HG03095 (cell line): Measurements from ENCODE around the gene RND2.

Experiments used
- ATAC-seq: cut with Tn5 transposase; IDR thresholded peaks from one replicate; pipeline ENCODE4 v1.9.1; 2021; ENCODE audit warnings: moderate library complexity; ENCODE audit not compliant: unreplicated experiment

The RND2 gene

GRCh38 chr17:43003542-43004172 lies 21.4 kb upstream of the RND2 start:
- ATAC-seq = no peak

GRCh38 chr17:43006639-43007551 lies 18.1 kb upstream of the RND2 start, which contains the start of gene IFI35:
Gene IFI35, plus strand, starts transcription at chr17:43006784. Its CDS starts 164 bp downstream, at chr17:43006948.
- ATAC-seq = peak; percentile 82

GRCh38 chr17:43010667-43011308 lies 14.2 kb upstream of the RND2 start:
- ATAC-seq = no peak

- no peak for ATAC-seq
Measured at GRCh38 chr17:43011728-43012472, 13.1 kb upstream of the RND2 start.

GRCh38 chr17:43013296-43013695 lies 11.7 kb upstream of the RND2 start:
- no peak for ATAC-seq

- no peak for ATAC-seq
Measured at GRCh38 chr17:43014020-43014648, 10.9 kb upstream of the RND2 start.

- no peak for ATAC-seq
Measured at GRCh38 chr17:43014649-43015542, 10.1 kb upstream of the RND2 start.

GRCh38 chr17:43015579-43015978 lies 9.5 kb upstream of the RND2 start:
- ATAC-seq = no peak

GRCh38 chr17:43016216-43016615 lies 8.8 kb upstream of the RND2 start:
- no peak for ATAC-seq

GRCh38 chr17:43018008-43018853 lies 6.8 kb upstream of the RND2 start:
- no peak for ATAC-seq

GRCh38 chr17:43018932-43019331 lies 6.1 kb upstream of the RND2 start:
- no peak for ATAC-seq

- ATAC-seq = no peak
Measured at GRCh38 chr17:43019418-43019817, 5.6 kb upstream of the RND2 start.

GRCh38 chr17:43020030-43020621 lies 4.9 kb upstream of the RND2 start:
- ATAC-seq = no peak

- no peak for ATAC-seq
Measured at GRCh38 chr17:43020789-43021740, 4.0 kb upstream of the RND2 start.

GRCh38 chr17:43021741-43022512 lies 3.1 kb upstream of the RND2 start, which contains the start of gene VAT1:
Gene VAT1, minus strand, starts transcription at chr17:43022385. Its CDS starts 63 bp downstream, at chr17:43022322.
- ATAC-seq = no peak

GRCh38 chr17:43025290-43025657 lies 243 bp downstream of the RND2 start:
- ATAC-seq = no peak
